Heart right ventricle (tissue), 16 donors: ENCODE data around the gene CLCA2. TPM values are rescaled to one million over a fixed set of nuclear protein-coding genes. Genes with fewer than 3 reads are reported as not detected.

Source experiments
- ATAC-seq, 8 donors: fragments of 200-7000 bp; cut with Tn5 transposase; one replicate each; pipeline ENCODE4 v1.9.1; 2020; ENCODE audit warnings: mild to moderate bottlenecking in 8 of 8, moderate library complexity in 8 of 8, moderate number of reproducible peaks in 1 of 8
- DNase-seq, 2 donors: peaks; one replicate each; pipeline ENCODE4 v3.0.0-alpha.2; 2020
- H3K27ac ChIP-seq, 10 donors: fragments of 200-600 bp; sonication (generic) in 2 of 10; one replicate each; pipeline versions ENCODE4 v1.5.0 to v1.8.0; 2020 to 2022; ENCODE audit warnings: mild to moderate bottlenecking in 3 of 10
- H3K27me3 ChIP-seq, 7 donors: fragments of 200-600 bp; one replicate each; pipeline ENCODE4 v1.8.0; 2021 to 2022; ENCODE audit warnings: mild to moderate bottlenecking in 2 of 7
- H3K36me3 ChIP-seq, 9 donors: fragments of 200-600 bp; sonication (generic) in 1 of 9; one replicate each; pipeline versions ENCODE4 v1.5.0 to v1.8.0; 2020 to 2022; ENCODE audit warnings: mild to moderate bottlenecking in 2 of 9
- H3K4me1 ChIP-seq, 9 donors: fragments of 200-600 bp; sonication (generic) in 1 of 9; one replicate each; pipeline versions ENCODE4 v1.5.0 to v1.8.0; 2020 to 2022; ENCODE audit warnings: mild to moderate bottlenecking in 4 of 9
- H3K4me3 ChIP-seq, 10 donors: fragments of 200-600 bp; sonication (generic) in 2 of 10; one replicate each; pipeline versions ENCODE4 v1.5.0 to v1.8.0; 2020 to 2022; ENCODE audit warnings: mild to moderate bottlenecking in 7 of 10, moderate library complexity in 2 of 10
- H3K9me3 ChIP-seq, 11 donors: fragments of 200-600 bp in 10 of 11; sonication (generic) in 2 of 11; one replicate each; pipeline versions ENCODE4 v1.5.0 to v1.8.0; 2013 to 2022; ENCODE audit warnings: mild to moderate bottlenecking in 2 of 11, control low read depth in 1 of 11, moderate library complexity in 1 of 11
- CTCF ChIP-seq, 9 donors: fragments of 200-600 bp; sonication (generic) in 2 of 9; IDR thresholded peaks; one replicate each; pipeline versions ENCODE4 v1.5.0 to v1.8.0; 2021 to 2022; ENCODE audit warnings: antibody characterized with exemption in 9 of 9, mild to moderate bottlenecking in 5 of 9, moderate library complexity in 1 of 9
- WGBS, 2 donors: extraction: QIAGEN DNeasy Blood & Tissue Kit; methylation state at CpG; one replicate each; pipeline ENCODE4 v1.1.7; 2013; ENCODE audit warnings: inconsistent platforms in 1 of 2; 5-methylcytosine and 5-hydroxymethylcytosine counted together
- intact Hi-C, 10 donors: fragments of 100-400 bp; cut with DNase I; formaldehyde crosslinking; loops; one replicate each; pipeline versions ENCODE4 v1.11.1 to v1.14.2; 2022
- polyA plus RNA-seq, 2 donors: library from polyadenylated mRNA; stranded (reverse); fragments of 200-250 nt; gene quantifications; one replicate each; pipeline ENCODE4 v1.2.3, GENCODE V29; 2013
- total RNA-seq, 10 donors: library from RNA; stranded (reverse); fragmentation: NEBNext Ultra II Directional in 3 of 10; extraction: Animal tissue kit (Norgen Biotek cat#: 25700) in 3 of 10; gene quantifications; one replicate each; pipeline versions ENCODE4 v1.2.1 to v1.2.4, GENCODE V29; 2021 to 2023
- donor health status: Arrhythmogenic right ventricular cardiomyopathy.
- donor health status: ischemic (EF 13 %, LVEDD 7.1; RV severe dilation, severe dysfunction).
- donor health status: healthy with polysubstance abuse.
- donor health status: DM: no; HTN: yes; CAD: no.
- donor health status: DM: no; HTN: no; CAD: no.
- donor health status: ischemic (EF 25% LVEDD 6.9; RV normal size, moderate dysfunction).
- donor health status: ischemic (EF 25% LVEDD 5.7; RV mildly dilated, moderate dysfunction).
- donor health status: healthy.
- donor health status: DM: yes; HTN: yes; CAD: no.
- donor health status: Ischemic cardiomyopathy.
- donor health status: ischemic (EF 35%, LVEDD 5.7; RV mildly dilated, moderate dysfunction).
- donor health status: nonischemic (EF 11% LVEDD 7.7; RV severe dilation, severe dysfunction).
- donor health status: DM: yes; HTN: yes; CAD: no.
- donor health status: PGD.
- donor health status: ischemic (EF 29% LVEDD 5.4; RV normal size, mild dysfunction).
- donor health status: nonischemic (EF 23%, LVEDD 6.1; RV moderate dilation, normal function).

CLCA2 gene
- total and polyA plus RNA-seq, 12 donors = 0.03 to 0.07 TPM; not detected in 10

- no peak for ATAC-seq
- no peak for TF ChIP-seq CTCF (IDR thresholded peaks at IDR 0.05)
- no peaks in the 10 kb centered on the region for H3K36me3 ChIP-seq
- no peak overlapping the region for H3K27ac ChIP-seq
- H3K9me3 ChIP-seq = no peaks in the 10 kb centered on the region
- 83 to 91% methylated on average over 3 of the region's 3 CpGs for WGBS, 2 donors
- H3K4me1 ChIP-seq = no peaks in the 10 kb centered on the region
- DNase-seq = no peak
- peaks cover 0 to under 1% (median 0%) of the 10 kb centered on the region in 7 donors for H3K27me3 ChIP-seq
- H3K4me3 ChIP-seq = no peak overlapping the region
- intact Hi-C loops = no loop called here
These were observed 29.7 kb downstream of the CLCA2 start for GRCh38 chr1:86453664-86454063.

- Histone ChIP-seq H3K27ac (no peak overlapping the region), H3K27me3 (peaks cover 0 to 4% (median 0%) of the 10 kb centered on the region in 7 donors), H3K9me3 (no peaks in the 10 kb centered on the region), H3K4me3 (no peak overlapping the region), H3K36me3 (no peaks in the 10 kb centered on the region), H3K4me1 (no peaks in the 10 kb centered on the region)
- ATAC-seq (no peak), DNase-seq (no peak)
- intact Hi-C loops = no loop called here
- TF ChIP-seq CTCF (IDR thresholded peaks at IDR 0.05) = no peak
- WGBS, 2 donors = 85 to 91% methylated on average over 5 of the region's 5 CpGs
These were observed 31.1 kb downstream of the CLCA2 start for GRCh38 chr1:86455073-86455472.

GRCh38 chr1:86460998-86461397, 37.0 kb downstream of the CLCA2 start:
- 19 to 38% methylated on average over 1 of the region's 1 CpG for WGBS, 2 donors
- intact Hi-C loops = no loop called here
- peaks cover 0 to 4% (median 0%) of the 10 kb centered on the region in 7 donors for H3K27me3 ChIP-seq
- no peak for DNase-seq
- H3K4me1 ChIP-seq = peaks cover 0 to 5% (median 0%) of the 10 kb centered on the region in 9 donors
- TF ChIP-seq CTCF (IDR thresholded peaks at IDR 0.05) = no peak
- H3K36me3 ChIP-seq = no peaks in the 10 kb centered on the region
- no peak overlapping the region for H3K27ac ChIP-seq
- H3K4me3 ChIP-seq = no peak overlapping the region
- no peaks in the 10 kb centered on the region for H3K9me3 ChIP-seq
- no peak for ATAC-seq

- Histone ChIP-seq H3K27me3 (peaks cover 0 to 4% (median 0%) of the 10 kb centered on the region in 7 donors), H3K27ac (no peak overlapping the region), H3K9me3 (no peaks in the 10 kb centered on the region), H3K4me3 (no peak overlapping the region), H3K4me1 (peaks cover 0 to 5% (median 0%) of the 10 kb centered on the region in 9 donors), H3K36me3 (no peaks in the 10 kb centered on the region)
- no peak for TF ChIP-seq CTCF (IDR thresholded peaks at IDR 0.05)
- intact Hi-C loops = no loop called here
- no peak for ATAC-seq
- WGBS, 2 donors = 56 to 61% methylated on average over 3 of the region's 3 CpGs
- no peak for DNase-seq
These were observed 37.5 kb downstream of the CLCA2 start for GRCh38 chr1:86461482-86461881.
